NCI-H82 (cell line): Measurements from ENCODE around the gene HIBADH.

Source experiments
- DNase-seq: peaks from one replicate; lab custom pipeline; 2025; lab: John Stamatoyannopoulos, UW

HIBADH gene

GRCh38 chr7:27491534-27491933 lies 171.1 kb downstream of the HIBADH start:
- no peak for DNase-seq

GRCh38 chr7:27487509-27487908 lies 175.2 kb downstream of the HIBADH start:
- DNase-seq: no peak

GRCh38 chr7:27484451-27484850 lies 178.2 kb downstream of the HIBADH start:
- DNase-seq: no peak

GRCh38 chr7:27482219-27482618 lies 180.5 kb downstream of the HIBADH start:
- no peak for DNase-seq

GRCh38 chr7:27478556-27478955 lies 184.1 kb downstream of the HIBADH start:
- no peak for DNase-seq

- DNase-seq: no peak
These were observed 184.6 kb downstream of the HIBADH start for GRCh38 chr7:27478084-27478483.

- no peak for DNase-seq
These were observed 186.2 kb downstream of the HIBADH start for GRCh38 chr7:27476493-27476892.
